Fibroblast of villous mesenchyme (primary cell): ENCODE results near the gene C2CD4A. TPM values are rescaled to one million over a fixed set of nuclear protein-coding genes. Genes with fewer than 3 reads are reported as not detected.
A peak's percentile ranks its signal among the peaks of the same experiment; 100 is the strongest.
"Not testable (repeated sequence)": the region's sequence is repeated elsewhere in the genome, so short reads cannot be mapped to it uniquely, and the experiment has no call there.

Experiments
- DNase-seq: peaks from one replicate; pipeline ENCODE4 v3.0.0-alpha.2; 2010; ENCODE audit warnings: low read depth
- H3K4me3 ChIP-seq: 2 replicates; pipeline ENCODE4 v1.5.1; 2011; ENCODE audit warnings: low read depth, mild to moderate bottlenecking, low read length
- total RNA-seq: library from RNA; depleted of rRNA; stranded (reverse); fragments of >200 nt; gene quantifications from 2 replicates; pipeline ENCODE4 v1.2.3, GENCODE V29; 2012
- TF ChIP-seq, protein P1 (sequence below): IDR thresholded peaks from 2 replicates; pipeline ENCODE4 v1.5.1; 2012; ENCODE audit warnings: low read depth, mild to moderate bottlenecking, low read length; ENCODE audit not compliant: insufficient read depth

The C2CD4A gene
- total RNA-seq, 1 donor = not detected

DNA sequence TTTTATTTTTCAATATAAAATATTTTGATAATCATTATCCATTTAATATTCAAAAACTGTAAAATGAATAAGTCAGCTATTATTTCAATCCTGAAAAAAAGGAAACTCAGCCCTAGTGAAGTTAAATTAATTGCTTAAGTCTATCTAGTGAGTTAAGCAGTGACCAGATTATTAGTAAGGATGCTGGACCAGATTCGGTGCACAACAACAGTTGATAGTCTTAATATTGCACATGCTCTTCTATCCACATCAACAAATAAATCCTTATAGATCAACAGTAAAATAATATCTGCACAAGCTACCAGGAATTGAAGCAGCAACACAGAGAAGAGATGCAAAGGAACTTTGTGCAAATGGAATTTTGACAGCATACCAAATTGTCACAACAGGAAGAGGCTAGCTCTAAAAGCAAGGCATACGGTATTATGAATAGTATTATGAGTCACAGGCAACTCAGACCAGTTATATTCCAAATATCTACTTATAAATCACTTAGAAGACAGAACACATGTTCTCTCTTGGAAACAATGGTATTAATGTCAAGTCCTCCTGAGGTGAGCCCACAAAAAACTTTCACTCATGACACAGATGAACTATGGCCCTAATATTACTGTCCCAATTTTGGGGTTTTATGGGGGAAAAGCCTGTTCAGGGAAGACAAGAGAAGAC lies 31.4 kb upstream of the C2CD4A start:
- DNase-seq = peak; percentile 55
- H3K4me3 ChIP-seq = no peak overlapping the region
- TF ChIP-seq, protein P1, sequence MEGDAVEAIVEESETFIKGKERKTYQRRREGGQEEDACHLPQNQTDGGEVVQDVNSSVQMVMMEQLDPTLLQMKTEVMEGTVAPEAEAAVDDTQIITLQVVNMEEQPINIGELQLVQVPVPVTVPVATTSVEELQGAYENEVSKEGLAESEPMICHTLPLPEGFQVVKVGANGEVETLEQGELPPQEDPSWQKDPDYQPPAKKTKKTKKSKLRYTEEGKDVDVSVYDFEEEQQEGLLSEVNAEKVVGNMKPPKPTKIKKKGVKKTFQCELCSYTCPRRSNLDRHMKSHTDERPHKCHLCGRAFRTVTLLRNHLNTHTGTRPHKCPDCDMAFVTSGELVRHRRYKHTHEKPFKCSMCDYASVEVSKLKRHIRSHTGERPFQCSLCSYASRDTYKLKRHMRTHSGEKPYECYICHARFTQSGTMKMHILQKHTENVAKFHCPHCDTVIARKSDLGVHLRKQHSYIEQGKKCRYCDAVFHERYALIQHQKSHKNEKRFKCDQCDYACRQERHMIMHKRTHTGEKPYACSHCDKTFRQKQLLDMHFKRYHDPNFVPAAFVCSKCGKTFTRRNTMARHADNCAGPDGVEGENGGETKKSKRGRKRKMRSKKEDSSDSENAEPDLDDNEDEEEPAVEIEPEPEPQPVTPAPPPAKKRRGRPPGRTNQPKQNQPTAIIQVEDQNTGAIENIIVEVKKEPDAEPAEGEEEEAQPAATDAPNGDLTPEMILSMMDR = no peak

DNA sequence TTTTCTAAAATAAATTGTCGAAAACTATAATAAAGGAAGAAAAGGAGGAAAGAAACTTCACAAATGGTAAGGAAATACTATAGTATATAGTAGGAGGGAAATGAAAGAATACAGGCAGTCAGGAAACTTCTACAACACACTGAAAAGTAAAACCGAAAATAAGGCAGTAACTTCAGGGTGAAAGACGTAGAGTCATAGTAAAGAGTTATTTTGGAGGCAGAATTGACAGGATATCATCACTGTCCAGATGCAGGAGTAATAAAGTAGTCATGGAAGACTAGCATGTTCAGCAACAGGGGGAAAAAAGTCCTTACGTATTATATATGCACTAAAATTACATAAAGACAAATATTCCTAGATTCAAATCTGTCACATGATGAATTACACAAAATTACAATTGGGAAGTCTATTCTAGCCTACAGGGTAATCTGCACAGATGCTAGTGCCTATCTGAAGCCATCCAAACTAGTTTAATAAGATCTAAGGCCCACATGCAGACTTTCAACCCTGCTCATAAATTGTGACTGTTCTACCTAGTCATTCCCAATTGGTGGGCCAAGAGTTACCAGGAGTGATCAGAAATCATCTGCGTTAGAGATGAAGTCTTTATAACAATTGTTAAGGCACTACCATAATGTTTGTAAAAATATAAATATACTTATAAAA lies 20.6 kb upstream of the C2CD4A start:
- no peak for DNase-seq
- no peak overlapping the region for H3K4me3 ChIP-seq
- TF ChIP-seq, protein P1 = no peak

DNA sequence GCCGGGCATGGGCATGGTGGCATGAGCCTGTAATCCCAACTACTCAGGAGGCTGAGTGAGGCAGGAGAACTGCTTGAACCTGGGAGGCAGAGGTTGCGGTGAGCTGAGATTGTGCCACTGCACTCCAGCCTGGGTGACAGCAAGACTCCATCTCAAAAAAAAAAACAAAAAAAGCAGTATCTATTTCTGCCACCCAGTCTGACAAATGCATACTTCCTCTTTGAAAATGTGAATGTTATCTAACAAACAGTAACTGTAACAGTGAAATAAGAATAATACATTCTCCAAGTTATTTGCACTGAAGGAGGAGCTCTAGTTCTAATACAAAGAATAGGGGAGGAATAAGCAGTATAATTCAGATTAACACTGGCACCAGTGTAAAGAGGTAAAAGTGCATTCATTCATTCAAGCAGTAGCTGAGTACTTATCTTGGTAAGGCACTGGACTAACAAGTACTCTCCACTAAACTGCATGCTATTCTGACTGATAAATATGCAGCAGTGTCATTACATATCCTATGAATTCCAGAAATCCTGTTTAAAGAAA lies 19.4 kb upstream of the C2CD4A start:
- no peak for DNase-seq
- H3K4me3 ChIP-seq = no peak overlapping the region
- TF ChIP-seq, protein P1 = no peak

DNA sequence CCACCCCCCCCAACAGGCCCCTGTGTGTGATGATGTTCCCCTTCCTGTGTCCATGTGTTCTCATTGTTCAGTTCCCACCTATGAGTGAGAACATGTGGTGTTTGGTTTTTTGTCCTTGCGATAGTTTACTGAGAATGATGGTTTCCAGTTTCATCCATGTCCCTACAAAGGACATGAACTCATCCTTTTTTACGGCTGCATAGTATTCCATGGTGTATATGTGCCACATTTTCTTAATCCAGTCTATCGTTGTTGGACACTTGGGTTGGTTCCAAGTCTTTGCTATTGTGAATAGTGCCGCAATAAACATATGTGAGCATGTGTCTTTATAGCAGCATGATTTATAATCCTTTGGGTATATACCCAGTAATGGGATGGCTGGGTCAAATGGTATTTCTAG lies 18.5 kb upstream of the C2CD4A start:
- DNase-seq, H3K4me3 ChIP-seq: not testable (repeated sequence)

DNA sequence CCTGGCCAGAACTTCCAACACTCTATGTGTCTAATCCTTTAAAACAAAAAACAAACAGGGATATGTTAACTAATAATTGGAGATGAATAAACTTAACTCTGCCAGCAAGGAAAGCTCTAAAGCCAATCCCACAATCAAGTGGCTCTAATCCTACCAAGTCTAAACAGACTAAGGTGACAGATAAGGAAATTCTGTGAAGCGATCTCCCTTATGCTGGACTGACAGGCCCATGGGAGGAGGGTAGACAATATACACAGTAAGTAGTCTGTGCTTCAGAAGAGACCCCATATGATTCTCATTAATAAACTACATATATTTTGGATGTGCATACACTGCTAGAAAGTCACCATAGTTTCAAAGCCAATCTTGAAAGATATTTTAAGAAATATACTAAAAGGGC lies 16.7 kb upstream of the C2CD4A start:
- TF ChIP-seq, protein P1 = no peak
- no peak overlapping the region for H3K4me3 ChIP-seq
- no peak for DNase-seq

DNA sequence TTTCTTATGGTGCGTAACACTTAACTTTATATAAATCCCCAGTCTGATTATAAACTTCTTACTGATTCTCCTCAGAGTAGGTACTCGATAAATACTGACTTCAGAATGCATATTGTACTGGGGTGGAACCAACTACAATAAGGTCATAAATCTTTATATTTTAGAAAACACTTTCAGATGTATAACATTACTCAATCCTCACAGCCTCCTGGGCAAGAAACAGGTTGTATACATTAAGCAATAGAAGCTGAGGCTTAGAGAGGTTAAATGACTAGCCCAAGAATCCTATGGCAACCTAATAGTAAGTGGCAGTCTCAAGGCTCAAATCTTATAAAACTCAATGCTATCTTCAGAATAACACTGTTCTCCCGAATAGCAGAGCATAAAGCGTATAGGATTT lies 15.6 kb upstream of the C2CD4A start:
- TF ChIP-seq, protein P1 = no peak
- no peak for DNase-seq
- H3K4me3 ChIP-seq = no peak overlapping the region

DNA sequence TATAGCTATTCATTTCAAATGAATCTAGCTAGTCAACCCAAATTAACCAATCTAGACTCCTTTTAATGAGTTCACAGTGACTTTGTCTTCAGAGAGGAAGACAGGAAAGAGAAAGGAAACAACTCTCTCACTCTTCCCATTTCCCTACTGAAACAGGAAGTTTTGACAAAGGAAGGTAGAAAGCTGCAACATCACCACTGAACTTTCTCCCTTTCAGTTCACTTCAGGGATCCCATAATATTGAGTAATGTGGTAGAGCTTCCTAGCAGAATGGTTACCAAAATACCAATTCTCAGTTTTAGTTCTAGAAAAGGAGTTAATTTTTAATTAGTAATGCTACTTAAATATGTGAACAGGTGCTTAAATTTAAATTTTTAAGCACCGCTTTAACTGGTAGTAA lies 14.1 kb upstream of the C2CD4A start:
- H3K4me3 ChIP-seq = no peak overlapping the region
- TF ChIP-seq, protein P1 = no peak
- no peak for DNase-seq
